Motor neuron (in vitro differentiated cells): ENCODE data around the gene SWI5. TPM values are rescaled to one million over a fixed set of nuclear protein-coding genes. Genes with fewer than 3 reads are reported as not detected.

Experiments
- total RNA-seq, 8 experiments: library from RNA; unstranded; fragments of 300-600 nt; gene quantifications; 2 replicates each; pipeline versions ENCODE4 v1.2.3 to v1.2.4, GENCODE V29; 2022

Gene SWI5
- total RNA-seq, 8 experiments from 2014 or later: 29.4 to 55.4 (median 43.2) TPM

Other genes starting within 250 kb of the SWI5 start
- gene NAIF1, start 209.0 kb upstream of the SWI5 start, total RNA-seq: 1 to 10 TPM; 6.4 to 9.0 (median 8.0) TPM
- gene SLC25A25, start 208.0 kb upstream of the SWI5 start, total RNA-seq: 10 to 100 TPM in 7 of 8 experiments, 1 to 10 TPM in 1; 10.0 to 39.7 (median 19.0) TPM
- 100 to 1,000 TPM in 1 of 8 experiments, 10 to 100 TPM in 7; 42.6 to 111 (median 50.9) TPM for gene PTGES2, start 148.5 kb upstream of the SWI5 start, total RNA-seq
- gene LCN2, start 126.8 kb upstream of the SWI5 start, total RNA-seq: 1 to 10 TPM in 3 of 8 experiments, under 1 TPM in 2, not detected in 3; 0.76 to 3.3 (median 1.6) TPM
- gene BBLN, start 116.0 kb upstream of the SWI5 start, total RNA-seq: 100 to 1,000 TPM in 5 of 8 experiments, 10 to 100 TPM in 3; 60.0 to 233 (median 148) TPM
- gene CIZ1, start 84.7 kb upstream of the SWI5 start, total RNA-seq: 10 to 100 TPM; 36.3 to 92.5 (median 70.9) TPM
- gene DNM1, start 72.9 kb upstream of the SWI5 start, total RNA-seq: 10 to 100 TPM in 5 of 8 experiments, 1 to 10 TPM in 3; 5.5 to 56.9 (median 31.5) TPM
- gene GOLGA2, start 269 bp upstream of the SWI5 start, total RNA-seq: 100 to 1,000 TPM in 2 of 8 experiments, 10 to 100 TPM in 6; 41.0 to 109 (median 91.7) TPM
- gene TRUB2, start 46.2 kb downstream of the SWI5 start, total RNA-seq: 10 to 100 TPM; 12.2 to 37.4 (median 22.0) TPM
- gene COQ4, start 46.6 kb downstream of the SWI5 start, total RNA-seq: 10 to 100 TPM; 37.8 to 66.5 (median 51.1) TPM
- 10 to 100 TPM; 10.4 to 31.7 (median 17.7) TPM for gene SLC27A4, start 64.3 kb downstream of the SWI5 start, total RNA-seq
- gene URM1, start 95.1 kb downstream of the SWI5 start, total RNA-seq: 10 to 100 TPM; 32.0 to 57.2 (median 44.4) TPM
- 10 to 100 TPM; 14.4 to 53.5 (median 19.7) TPM for gene CERCAM, start 144.6 kb downstream of the SWI5 start, total RNA-seq
- gene ODF2, start 179.7 kb downstream of the SWI5 start, total RNA-seq: 10 to 100 TPM; 20.3 to 62.5 (median 42.7) TPM
- 10 to 100 TPM; 11.9 to 30.4 (median 17.3) TPM for gene GLE1, start 228.4 kb downstream of the SWI5 start, total RNA-seq